Measurements from ENCODE around the gene UPK3B.
"Not testable (repeated sequence)": the region's sequence is repeated elsewhere in the genome, so short reads cannot be mapped to it uniquely, and the experiment has no call there.

UPK3B gene

GRCh38 chr7:76505168-76506080 lies 4.9 kb upstream of the UPK3B start:
- no peaks in the 10 kb centered on the region for H3K79me2 ChIP-seq (ENCODE audit: control insufficient read depth, low read length)
- no peaks in the 10 kb centered on the region for H3F3A ChIP-seq (ENCODE audit: control insufficient read depth, insufficient read depth)
- H3K4me1 ChIP-seq (ENCODE audit: control insufficient read depth, low read length) = no peaks in the 10 kb centered on the region
- no peak overlapping the region for H3K4me3 ChIP-seq (ENCODE audit: low read length)
- TF ChIP-seq CTCF (IDR thresholded peaks at IDR 0.05; ENCODE audit: low read depth, low read length, poor library complexity, severe bottlenecking) (no peak), EZH2phosphoT487 (IDR thresholded peaks at IDR 0.05; ENCODE audit: borderline replicate concordance, low read length) (no peak)
- no peaks in the 10 kb centered on the region for H3K9me3 ChIP-seq (ENCODE audit: control insufficient read depth, insufficient read depth, low read length)
- H3K27ac ChIP-seq (ENCODE audit: low read depth, low read length) = no peak overlapping the region
- H3K4me2 ChIP-seq (ENCODE audit: low read length) = no peak overlapping the region
- no peaks in the 10 kb centered on the region for H3K36me3 ChIP-seq (ENCODE audit: control insufficient read depth, low read length)
- H3K27me3 ChIP-seq (ENCODE audit: control insufficient read depth, low read length) = no peaks in the 10 kb centered on the region
- H4K20me1 ChIP-seq (ENCODE audit: control insufficient read depth, insufficient read depth, low read depth, low read length) = no peaks in the 10 kb centered on the region
- no peaks in the 10 kb centered on the region for H3K9me2 ChIP-seq (replicated peaks; ENCODE audit: control insufficient read depth, low read length)

GRCh38 chr7:76506081-76506440 lies 4.3 kb upstream of the UPK3B start:
- TF ChIP-seq CTCF (IDR thresholded peaks at IDR 0.05; ENCODE audit: low read depth, low read length, poor library complexity, severe bottlenecking) (no peak), EZH2phosphoT487 (IDR thresholded peaks at IDR 0.05; ENCODE audit: borderline replicate concordance, low read length) (no peak)
- Histone ChIP-seq H3K4me1 (ENCODE audit: control insufficient read depth, low read length) (no peaks in the 10 kb centered on the region), H4K20me1 (ENCODE audit: control insufficient read depth, insufficient read depth, low read depth, low read length) (no peaks in the 10 kb centered on the region), H3F3A (ENCODE audit: control insufficient read depth, insufficient read depth) (no peaks in the 10 kb centered on the region), H3K4me2 (ENCODE audit: low read length) (no peak overlapping the region), H3K79me2 (ENCODE audit: control insufficient read depth, low read length) (no peaks in the 10 kb centered on the region), H3K4me3 (ENCODE audit: low read length) (no peak overlapping the region), H3K27ac (ENCODE audit: low read depth, low read length) (no peak overlapping the region), H3K36me3 (ENCODE audit: control insufficient read depth, low read length) (no peaks in the 10 kb centered on the region), H3K27me3 (ENCODE audit: control insufficient read depth, low read length) (no peaks in the 10 kb centered on the region), H3K9me3 (ENCODE audit: control insufficient read depth, insufficient read depth, low read length) (no peaks in the 10 kb centered on the region), H3K9me2 (replicated peaks; ENCODE audit: control insufficient read depth, low read length) (no peaks in the 10 kb centered on the region)

- H3K9me3 ChIP-seq (ENCODE audit: control insufficient read depth, insufficient read depth, low read length); H3K4me1 ChIP-seq (ENCODE audit: control insufficient read depth, low read length); H3K4me3 ChIP-seq (ENCODE audit: low read length); H3K27me3 ChIP-seq (ENCODE audit: control insufficient read depth, low read length); H3K36me3 ChIP-seq (ENCODE audit: control insufficient read depth, low read length); H3F3A ChIP-seq (ENCODE audit: control insufficient read depth, insufficient read depth); H3K9me2 ChIP-seq (replicated peaks; ENCODE audit: control insufficient read depth, low read length); H3K27ac ChIP-seq (ENCODE audit: low read depth, low read length); H3K4me2 ChIP-seq (ENCODE audit: low read length); H3K79me2 ChIP-seq (ENCODE audit: control insufficient read depth, low read length); H4K20me1 ChIP-seq (ENCODE audit: control insufficient read depth, insufficient read depth, low read depth, low read length): not testable (repeated sequence)
Observed at GRCh38 chr7:76506643-76507042, 3.7 kb upstream of the UPK3B start.

GRCh38 chr7:76507723-76508406 lies 2.5 kb upstream of the UPK3B start:
- no peak overlapping the region for H3K4me2 ChIP-seq (ENCODE audit: low read length)
- no peaks in the 10 kb centered on the region for H3K79me2 ChIP-seq (ENCODE audit: control insufficient read depth, low read length)
- H3K4me1 ChIP-seq (ENCODE audit: control insufficient read depth, low read length) = no peaks in the 10 kb centered on the region
- no peaks in the 10 kb centered on the region for H3K9me3 ChIP-seq (ENCODE audit: control insufficient read depth, insufficient read depth, low read length)
- no peaks in the 10 kb centered on the region for H4K20me1 ChIP-seq (ENCODE audit: control insufficient read depth, insufficient read depth, low read depth, low read length)
- TF ChIP-seq CTCF (IDR thresholded peaks at IDR 0.05; ENCODE audit: low read depth, low read length, poor library complexity, severe bottlenecking) (no peak), EZH2phosphoT487 (IDR thresholded peaks at IDR 0.05; ENCODE audit: borderline replicate concordance, low read length) (no peak)
- H3K4me3 ChIP-seq (ENCODE audit: low read length) = no peak overlapping the region
- H3K36me3 ChIP-seq (ENCODE audit: control insufficient read depth, low read length) = no peaks in the 10 kb centered on the region
- H3F3A ChIP-seq (ENCODE audit: control insufficient read depth, insufficient read depth) = no peaks in the 10 kb centered on the region
- H3K9me2 ChIP-seq (replicated peaks; ENCODE audit: control insufficient read depth, low read length) = no peaks in the 10 kb centered on the region
- H3K27me3 ChIP-seq (ENCODE audit: control insufficient read depth, low read length) = no peaks in the 10 kb centered on the region
- H3K27ac ChIP-seq (ENCODE audit: low read depth, low read length) = no peak overlapping the region

- not testable (repeated sequence) for H3K4me2 ChIP-seq (ENCODE audit: low read length); H3K79me2 ChIP-seq (ENCODE audit: control insufficient read depth, low read length); H4K20me1 ChIP-seq (ENCODE audit: control insufficient read depth, insufficient read depth, low read depth, low read length); H3F3A ChIP-seq (ENCODE audit: control insufficient read depth, insufficient read depth); H3K27me3 ChIP-seq (ENCODE audit: control insufficient read depth, low read length); H3K4me3 ChIP-seq (ENCODE audit: low read length); H3K27ac ChIP-seq (ENCODE audit: low read depth, low read length); H3K9me3 ChIP-seq (ENCODE audit: control insufficient read depth, insufficient read depth, low read length); H3K36me3 ChIP-seq (ENCODE audit: control insufficient read depth, low read length); H3K9me2 ChIP-seq (replicated peaks; ENCODE audit: control insufficient read depth, low read length); H3K4me1 ChIP-seq (ENCODE audit: control insufficient read depth, low read length)
Observed at GRCh38 chr7:76511200-76511910, 1.0 kb downstream of the UPK3B start.

Data from DOHH2 (cell line).